Measurements from ENCODE around the gene ENDOV.

ENDOV gene

GRCh38 chr17:80416260-80416939, 1.4 kb downstream of the ENDOV start:
- no peak for DNase-seq

GRCh38 chr17:80416940-80417293, 1.9 kb downstream of the ENDOV start:
- no peak for DNase-seq

- no peak for DNase-seq
Measured at GRCh38 chr17:80418589-80418988, 3.6 kb downstream of the ENDOV start.

- DNase-seq: no peak
Measured at GRCh38 chr17:80419255-80419654, 4.3 kb downstream of the ENDOV start.

- DNase-seq: no peak
Measured at GRCh38 chr17:80421381-80422090, 6.6 kb downstream of the ENDOV start.

- no peak for DNase-seq
Measured at GRCh38 chr17:80422276-80422675, 7.3 kb downstream of the ENDOV start.

GRCh38 chr17:80422981-80423380, 8.0 kb downstream of the ENDOV start:
- no peak for DNase-seq

- no peak for DNase-seq
Measured at GRCh38 chr17:80423536-80424225, 8.7 kb downstream of the ENDOV start.

- no peak for DNase-seq
Measured at GRCh38 chr17:80424261-80424660, 9.3 kb downstream of the ENDOV start.

- DNase-seq: no peak
Measured at GRCh38 chr17:80424878-80425765, 10.2 kb downstream of the ENDOV start.

GRCh38 chr17:80425835-80426426, 11.0 kb downstream of the ENDOV start:
- no peak for DNase-seq

- DNase-seq: peak; percentile 80
Measured at GRCh38 chr17:80426671-80427326, 11.8 kb downstream of the ENDOV start.

- no peak for DNase-seq
Measured at GRCh38 chr17:80427366-80428282, 12.7 kb downstream of the ENDOV start.

- no peak for DNase-seq
Measured at GRCh38 chr17:80428363-80428762, 13.4 kb downstream of the ENDOV start.

GRCh38 chr17:80428796-80429195, 13.8 kb downstream of the ENDOV start:
- DNase-seq: no peak

- no peak for DNase-seq
Measured at GRCh38 chr17:80429356-80430275, 14.6 kb downstream of the ENDOV start.

GRCh38 chr17:80430446-80431245, 15.7 kb downstream of the ENDOV start:
- no peak for DNase-seq

- no peak for DNase-seq
Measured at GRCh38 chr17:80431246-80432195, 16.6 kb downstream of the ENDOV start.
